ENCODE measurements around the gene CFAP61. TPM values are rescaled to one million over a fixed set of nuclear protein-coding genes. Genes with fewer than 3 reads are reported as not detected.

CFAP61 gene
- total RNA-seq, 5 donors from 2014 or later (not counting 1 experiment from before 2014, with no cell fraction given), result not detected

DNA sequence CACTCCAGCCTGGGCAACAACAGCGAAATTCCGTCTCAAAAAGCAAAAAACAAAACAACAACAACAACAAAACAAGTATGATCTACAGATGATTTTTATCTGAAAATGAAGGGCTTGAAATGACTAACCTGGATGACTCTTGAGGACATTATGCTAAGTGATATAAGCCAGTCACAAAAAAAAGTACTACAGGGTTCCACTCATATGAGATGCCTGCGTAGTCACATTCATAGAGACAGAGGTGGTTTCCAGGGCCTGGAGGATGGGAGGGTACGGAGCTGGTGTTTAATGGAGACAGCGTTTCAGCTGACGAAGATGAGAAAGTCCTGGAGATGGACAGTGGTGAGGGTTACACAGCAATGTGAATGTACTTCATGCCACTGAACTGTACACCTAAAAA is 307.3 kb downstream of the CFAP61 start:
- H3K27ac ChIP-seq (ENCODE audit: low read length), result no peak overlapping the region
- H3K27ac Mint-ChIP-seq, result no peak overlapping the region
- POLR2A ChIA-PET, result no interaction called here
- H3K4me3 Mint-ChIP-seq, result peak overlapping the region in 1 of 3 donors; percentile 22
- no CpG with 5 or more reads among the region's 6 CpGs for WGBS (ENCODE audit: insufficient coverage)
- CTCF ChIA-PET, result interaction anchor here in 1 of 2 donors (0.6 kb wide), 1 partner anchor 1458 kb away, joined by 3 read pairs; no protein-coding TSS in a partner anchor
- ATAC-seq (replicated peaks in 1 of 4) (no peak), DNase-seq (no peak)
- no peak overlapping the region for H3K4me3 ChIP-seq (ENCODE audit: control insufficient read depth in 1 of 2, extremely low read depth in 1 of 2, low read length in 1 of 2)
- H3K36me3 ChIP-seq (ENCODE audit: control insufficient read depth in 2 of 2, extremely low read depth in 1 of 2, insufficient read depth in 1 of 2, low read length in 1 of 2), result no peaks in the 10 kb centered on the region
- H3K27me3 Mint-ChIP-seq, result peaks cover 40% of the 10 kb centered on the region in 2 donors
- no peaks in the 10 kb centered on the region for H3K9me3 ChIP-seq
- no peaks in the 10 kb centered on the region for H3K9me3 Mint-ChIP-seq
- no peaks in the 10 kb centered on the region for H3K36me3 Mint-ChIP-seq
- H3K4me1 Mint-ChIP-seq, result peaks cover 16 to 27% (median 25%) of the 10 kb centered on the region in 3 donors
- H3K27me3 ChIP-seq (replicated peaks in 1 of 2; ENCODE audit: control insufficient read depth in 2 of 2, extremely low read depth in 1 of 2, insufficient read depth in 2 of 2, low read length in 1 of 2), result peaks cover 17 to 22% of the 10 kb centered on the region in 2 experiments
- H3K4me1 ChIP-seq (ENCODE audit: control insufficient read depth in 1 of 2, extremely low read depth in 1 of 2, insufficient read depth in 2 of 2, low read length in 2 of 2), result peaks cover 4 to 19% of the 10 kb centered on the region in 2 experiments

DNA sequence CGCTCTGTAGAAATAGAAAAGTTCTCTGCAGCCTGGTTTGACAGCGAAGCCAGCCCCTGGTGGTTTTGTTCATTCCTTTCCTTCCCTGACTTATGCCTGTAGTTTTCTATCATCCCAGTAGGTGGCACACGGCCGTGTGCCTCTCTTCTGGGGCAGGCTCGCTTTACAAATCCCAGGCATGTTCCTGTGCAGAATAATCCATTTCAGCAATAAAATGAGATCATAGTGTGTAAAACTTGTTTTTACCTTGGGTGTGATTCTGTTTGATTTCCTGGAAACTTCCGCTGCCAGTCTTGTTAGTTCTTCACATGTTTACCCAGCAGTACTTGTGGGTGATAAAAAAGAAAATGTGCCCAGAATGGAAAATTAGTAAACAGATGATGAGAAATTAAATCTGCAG is 308.1 kb downstream of the CFAP61 start:
- Mint-ChIP-seq H3K36me3 (no peaks in the 10 kb centered on the region), H3K27ac (peak overlapping the region in 1 of 2 donors; percentile 3), H3K9me3 (no peaks in the 10 kb centered on the region), H3K4me3 (peak overlapping the region in 2 of 3 donors; percentile 5 to 55), H3K27me3 (peaks cover 41 to 47% of the 10 kb centered on the region in 2 donors), H3K4me1 (peaks cover 19 to 28% (median 27%) of the 10 kb centered on the region in 3 donors)
- ChIA-PET POLR2A (no interaction called here), CTCF (no interaction called here)
- WGBS (ENCODE audit: insufficient coverage), result 0% methylated on average over 3 of the region's 6 CpGs
- peaks cover 19 to 30% of the 10 kb centered on the region in 2 experiments for H3K27me3 ChIP-seq (replicated peaks in 1 of 2; ENCODE audit: control insufficient read depth in 2 of 2, extremely low read depth in 1 of 2, insufficient read depth in 2 of 2, low read length in 1 of 2)
- no peaks in the 10 kb centered on the region for H3K36me3 ChIP-seq (ENCODE audit: control insufficient read depth in 2 of 2, extremely low read depth in 1 of 2, insufficient read depth in 1 of 2, low read length in 1 of 2)
- ATAC-seq (replicated peaks in 1 of 4) (peak; percentile 40 to 58 (median 51)), DNase-seq (peak in 6 of 35 experiments; percentile 7 to 50 (median 12))
- H3K4me3 ChIP-seq (ENCODE audit: control insufficient read depth in 1 of 2, extremely low read depth in 1 of 2, low read length in 1 of 2), result no peak overlapping the region
- no peaks in the 10 kb centered on the region for H3K9me3 ChIP-seq
- no peak overlapping the region for H3K27ac ChIP-seq (ENCODE audit: low read length)
- peaks cover 4 to 19% of the 10 kb centered on the region in 2 experiments for H3K4me1 ChIP-seq (ENCODE audit: control insufficient read depth in 1 of 2, extremely low read depth in 1 of 2, insufficient read depth in 2 of 2, low read length in 2 of 2)

DNA sequence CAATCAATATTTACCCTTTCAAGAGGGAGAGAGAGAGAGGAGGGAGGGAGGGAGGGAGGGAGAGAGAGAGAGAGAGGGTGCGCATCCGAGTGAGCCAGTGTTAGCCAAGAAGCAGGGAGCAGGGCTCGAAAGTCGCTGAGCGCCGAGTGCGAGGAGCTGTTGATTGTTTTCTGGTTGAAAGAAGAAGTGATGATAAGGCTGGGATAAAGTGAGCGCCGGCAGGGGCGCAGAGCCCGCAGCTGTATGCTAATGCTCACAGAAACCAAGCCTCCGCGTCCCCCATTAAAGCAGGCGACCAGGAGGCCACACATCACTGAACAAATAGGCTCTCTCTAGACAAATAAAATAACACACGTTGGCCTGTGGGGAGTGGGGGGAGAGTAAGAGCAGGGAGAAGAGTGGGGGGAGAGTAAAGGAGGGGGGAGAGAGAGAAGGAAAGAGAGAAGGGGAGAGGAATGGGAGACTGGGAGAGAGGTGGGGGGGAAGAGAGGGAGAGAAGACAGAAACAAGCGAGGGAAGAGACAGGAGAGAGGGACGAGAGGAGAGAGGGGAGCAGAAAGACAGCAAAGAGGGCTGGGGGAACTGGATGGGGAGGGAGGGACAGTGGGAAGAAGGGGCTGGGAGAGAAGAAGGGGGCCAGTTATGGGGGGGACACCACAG is 310.6 kb downstream of the CFAP61 start:
- ChIA-PET POLR2A (no interaction called here), CTCF (no interaction called here)
- H3K4me3 Mint-ChIP-seq, result no peak overlapping the region
- Histone ChIP-seq H3K4me3 (ENCODE audit: control insufficient read depth in 1 of 2, extremely low read depth in 1 of 2, low read length in 1 of 2) (no peak overlapping the region), H3K27me3 (replicated peaks in 1 of 2; ENCODE audit: control insufficient read depth in 2 of 2, extremely low read depth in 1 of 2, insufficient read depth in 2 of 2, low read length in 1 of 2) (peaks cover 27 to 46% of the 10 kb centered on the region in 2 experiments), H3K4me1 (ENCODE audit: control insufficient read depth in 1 of 2, extremely low read depth in 1 of 2, insufficient read depth in 2 of 2, low read length in 2 of 2) (peaks cover 4 to 26% of the 10 kb centered on the region in 2 experiments), H3K27ac (ENCODE audit: low read length) (no peak overlapping the region), H3K9me3 (no peaks in the 10 kb centered on the region), H3K36me3 (ENCODE audit: control insufficient read depth in 2 of 2, extremely low read depth in 1 of 2, insufficient read depth in 1 of 2, low read length in 1 of 2) (no peaks in the 10 kb centered on the region)
- H3K36me3 Mint-ChIP-seq, result no peaks in the 10 kb centered on the region
- H3K27ac Mint-ChIP-seq, result no peak overlapping the region
- WGBS (ENCODE audit: insufficient coverage), result 8% methylated on average over 12 of the region's 17 CpGs
- ATAC-seq (replicated peaks in 1 of 4), result no peak
- H3K4me1 Mint-ChIP-seq, result peaks cover 25 to 35% (median 27%) of the 10 kb centered on the region in 3 donors
- peaks cover 50 to 59% of the 10 kb centered on the region in 2 donors for H3K27me3 Mint-ChIP-seq
- no peaks in the 10 kb centered on the region for H3K9me3 Mint-ChIP-seq
- no peak for DNase-seq

DNA sequence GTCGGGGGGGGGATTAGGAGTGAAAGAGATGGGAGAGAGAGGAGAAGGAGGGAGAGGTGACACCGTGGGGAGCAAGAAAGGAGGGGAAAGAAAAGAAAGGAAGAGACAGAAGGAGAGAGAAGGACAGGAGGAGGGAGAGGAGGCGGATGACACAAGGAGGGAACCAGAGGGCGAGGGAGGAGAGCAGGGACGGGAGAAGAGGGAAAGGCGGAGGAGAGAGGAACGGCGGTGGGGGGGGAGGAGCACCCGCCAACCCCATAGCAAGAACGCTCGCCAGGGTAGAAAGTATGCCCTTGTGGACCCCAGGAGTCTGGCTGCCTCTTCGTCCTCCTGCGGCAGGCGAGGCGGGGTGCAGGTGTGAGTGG is 311.1 kb downstream of the CFAP61 start:
- Mint-ChIP-seq H3K36me3 (no peaks in the 10 kb centered on the region), H3K9me3 (no peaks in the 10 kb centered on the region), H3K4me3 (no peak overlapping the region), H3K4me1 (peaks cover 25 to 35% (median 27%) of the 10 kb centered on the region in 3 donors), H3K27ac (no peak overlapping the region), H3K27me3 (peaks cover 50 to 59% of the 10 kb centered on the region in 2 donors)
- H3K27ac ChIP-seq (ENCODE audit: low read length), result no peak overlapping the region
- ATAC-seq (replicated peaks in 1 of 4), result no peak
- ChIA-PET CTCF (no interaction called here), POLR2A (no interaction called here)
- peaks cover 27 to 46% of the 10 kb centered on the region in 2 experiments for H3K27me3 ChIP-seq (replicated peaks in 1 of 2; ENCODE audit: control insufficient read depth in 2 of 2, extremely low read depth in 1 of 2, insufficient read depth in 2 of 2, low read length in 1 of 2)
- no peak overlapping the region for H3K4me3 ChIP-seq (ENCODE audit: control insufficient read depth in 1 of 2, extremely low read depth in 1 of 2, low read length in 1 of 2)
- WGBS (ENCODE audit: insufficient coverage), result 21% methylated on average over 11 of the region's 15 CpGs
- H3K9me3 ChIP-seq, result no peaks in the 10 kb centered on the region
- peaks cover 4 to 26% of the 10 kb centered on the region in 2 experiments for H3K4me1 ChIP-seq (ENCODE audit: control insufficient read depth in 1 of 2, extremely low read depth in 1 of 2, insufficient read depth in 2 of 2, low read length in 2 of 2)
- no peaks in the 10 kb centered on the region for H3K36me3 ChIP-seq (ENCODE audit: control insufficient read depth in 2 of 2, extremely low read depth in 1 of 2, insufficient read depth in 1 of 2, low read length in 1 of 2)
- no peak for DNase-seq

DNA sequence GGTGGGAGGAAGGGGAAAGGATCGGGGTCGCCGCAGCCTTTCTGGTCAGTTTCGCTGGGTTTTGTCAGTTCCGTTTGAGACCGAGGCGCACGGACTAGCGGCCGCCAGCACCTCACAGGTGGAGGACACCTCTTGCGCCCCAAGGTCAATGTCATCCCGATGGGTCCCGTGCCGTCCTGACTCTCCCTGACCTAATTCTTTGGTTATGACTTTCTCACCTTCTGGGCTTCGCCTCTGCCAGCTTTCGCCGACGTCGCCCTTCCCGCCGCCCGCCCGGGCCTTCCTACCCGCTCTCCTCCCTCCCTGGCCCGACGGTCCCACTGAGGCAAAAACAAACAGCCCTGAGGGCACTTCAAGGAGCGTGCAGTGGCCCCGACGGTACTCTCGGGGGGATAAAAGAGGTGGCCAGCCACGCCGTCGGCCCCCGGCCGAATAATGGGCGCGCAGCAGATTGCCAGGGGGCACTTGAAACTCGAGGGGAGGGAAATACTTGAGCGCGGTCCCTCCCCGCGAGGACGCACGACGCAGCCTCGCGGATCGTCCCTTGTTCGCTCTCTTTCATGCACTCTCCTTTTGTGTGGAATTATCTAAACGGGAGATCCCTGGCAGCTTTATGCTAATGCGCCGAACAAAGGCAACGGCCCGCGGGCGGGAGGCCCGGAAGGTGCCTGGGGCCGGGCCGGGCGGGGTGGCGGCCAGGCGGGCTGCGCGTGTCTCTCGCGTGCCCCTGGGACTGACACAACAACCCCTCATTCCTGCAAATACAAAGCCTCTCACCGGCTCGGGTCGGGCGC is 311.7 kb downstream of the CFAP61 start:
- ATAC-seq (replicated peaks in 1 of 4) (no peak), DNase-seq (no peak)
- no peak overlapping the region for H3K27ac ChIP-seq (ENCODE audit: low read length)
- Mint-ChIP-seq H3K36me3 (no peaks in the 10 kb centered on the region), H3K27me3 (peaks cover 50 to 59% of the 10 kb centered on the region in 2 donors), H3K9me3 (no peaks in the 10 kb centered on the region), H3K27ac (no peak overlapping the region), H3K4me3 (no peak overlapping the region), H3K4me1 (peaks cover 25 to 33% (median 27%) of the 10 kb centered on the region in 3 donors)
- H3K4me1 ChIP-seq (ENCODE audit: control insufficient read depth in 1 of 2, extremely low read depth in 1 of 2, insufficient read depth in 2 of 2, low read length in 2 of 2), result peaks cover 4 to 26% of the 10 kb centered on the region in 2 experiments
- ChIA-PET POLR2A (no interaction called here), CTCF (no interaction called here)
- no peaks in the 10 kb centered on the region for H3K9me3 ChIP-seq
- WGBS (ENCODE audit: insufficient coverage), result 6% methylated on average over 55 of the region's 70 CpGs
- H3K36me3 ChIP-seq (ENCODE audit: control insufficient read depth in 2 of 2, extremely low read depth in 1 of 2, insufficient read depth in 1 of 2, low read length in 1 of 2), result no peaks in the 10 kb centered on the region
- H3K4me3 ChIP-seq (ENCODE audit: control insufficient read depth in 1 of 2, extremely low read depth in 1 of 2, low read length in 1 of 2), result no peak overlapping the region
- H3K27me3 ChIP-seq (replicated peaks in 1 of 2; ENCODE audit: control insufficient read depth in 2 of 2, extremely low read depth in 1 of 2, insufficient read depth in 2 of 2, low read length in 1 of 2), result peaks cover 24 to 46% of the 10 kb centered on the region in 2 experiments

DNA sequence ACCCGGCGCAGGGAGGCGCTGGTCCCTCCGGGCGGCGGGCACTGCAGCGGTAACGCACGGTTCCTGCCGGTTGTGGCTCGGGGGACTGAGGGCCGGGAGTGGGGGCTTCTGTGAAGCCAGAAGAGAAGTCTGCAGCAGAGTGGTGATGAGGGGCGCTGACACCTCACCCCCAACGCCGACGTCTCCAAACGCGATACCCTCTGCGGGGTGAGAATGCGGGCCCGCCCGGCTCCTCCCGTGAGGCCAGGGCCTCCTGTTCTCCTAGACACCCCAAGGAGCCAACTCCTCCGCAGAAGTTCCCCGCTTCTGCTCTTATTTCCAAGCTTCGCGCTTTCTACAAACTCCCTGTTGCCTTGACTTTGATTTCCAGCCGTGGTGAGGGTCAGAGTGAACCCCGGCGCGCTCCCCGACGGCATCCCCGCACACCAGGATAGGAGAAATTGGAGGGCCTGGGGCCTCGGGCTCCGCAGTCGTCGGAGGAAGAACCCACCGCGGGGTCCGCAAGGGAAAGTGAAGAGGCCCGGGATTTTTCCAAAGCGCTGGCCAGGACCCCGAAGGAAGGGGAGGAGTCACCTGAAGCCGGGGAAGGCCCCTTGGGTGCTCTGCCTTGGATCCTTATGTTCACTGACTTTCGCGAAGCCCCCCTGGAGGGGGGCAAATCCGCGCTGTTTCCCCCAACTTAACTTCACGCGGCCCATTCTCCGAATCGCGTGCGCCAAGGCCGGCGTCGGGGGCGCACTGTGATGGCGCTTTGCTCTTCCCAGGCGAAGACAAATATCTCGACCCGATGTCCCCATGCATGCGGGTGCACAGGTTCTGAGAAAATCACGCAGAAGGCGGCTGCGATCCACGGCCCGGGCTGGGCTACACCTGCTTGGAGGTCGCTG is 312.5 kb downstream of the CFAP61 start:
- peaks cover 49 to 60% of the 10 kb centered on the region in 2 donors for H3K27me3 Mint-ChIP-seq
- no peak for DNase-seq
- POLR2A ChIA-PET, result no interaction called here

More for the DNA sequence above, 312.5 kb downstream of the CFAP61 start:
- H3K4me1 Mint-ChIP-seq, result peaks cover 22 to 30% (median 23%) of the 10 kb centered on the region in 3 donors
- H3K4me3 Mint-ChIP-seq, result no peak overlapping the region
- peaks cover 2 to 24% of the 10 kb centered on the region in 2 experiments for H3K4me1 ChIP-seq (ENCODE audit: control insufficient read depth in 1 of 2, extremely low read depth in 1 of 2, insufficient read depth in 2 of 2, low read length in 2 of 2)
- no peaks in the 10 kb centered on the region for H3K9me3 ChIP-seq
- H3K36me3 ChIP-seq (ENCODE audit: control insufficient read depth in 2 of 2, extremely low read depth in 1 of 2, insufficient read depth in 1 of 2, low read length in 1 of 2), result no peaks in the 10 kb centered on the region
- no peaks in the 10 kb centered on the region for H3K9me3 Mint-ChIP-seq
- H3K4me3 ChIP-seq (ENCODE audit: control insufficient read depth in 1 of 2, extremely low read depth in 1 of 2, low read length in 1 of 2), result no peak overlapping the region
- CTCF ChIA-PET, result no interaction called here
- no peak for ATAC-seq (replicated peaks in 1 of 4)
- peaks cover 20 to 50% of the 10 kb centered on the region in 2 experiments for H3K27me3 ChIP-seq (replicated peaks in 1 of 2; ENCODE audit: control insufficient read depth in 2 of 2, extremely low read depth in 1 of 2, insufficient read depth in 2 of 2, low read length in 1 of 2)
- 11% methylated on average over 62 of the region's 70 CpGs for WGBS (ENCODE audit: insufficient coverage)
- no peak overlapping the region for H3K27ac Mint-ChIP-seq
- H3K36me3 Mint-ChIP-seq, result no peaks in the 10 kb centered on the region
- H3K27ac ChIP-seq (ENCODE audit: low read length), result no peak overlapping the region

Data from T-cell (primary cell).